Endothelial cell of umbilical vein (primary cell): ENCODE measurements around the gene CRYGS. TPM values are rescaled to one million over a fixed set of nuclear protein-coding genes. Genes with fewer than 3 reads are reported as not detected.

ENCODE experiments used
- BruUV-seq: library from RNA; stranded (reverse); fragments of 400-500 nt; replicated peaks from 2 replicates; lab custom pipeline; 2021; lab: Mats Ljungman, UMichigan
- CTCF ChIA-PET: fragments of 300-600, 350-600 bp; sonication (Branson Sonifier 250); formaldehyde crosslinking; loops from one replicate; lab custom pipeline; 2021; ENCODE audit warnings: antibody characterized with exemption, inconsistent platforms; lab: Charles Lee
- POLR2A ChIA-PET: fragments of 300-600, 350-600 bp; sonication (Branson Sonifier 250); formaldehyde crosslinking; loops from one replicate; lab custom pipeline; 2021; ENCODE audit warnings: antibody characterized with exemption, inconsistent platforms; lab: Charles Lee
- DNase-seq: peaks from one replicate; pipeline ENCODE4 v3.0.0-alpha.2; 2011; ENCODE audit warnings: low read depth, low spot score
- FAIRE-seq: peaks from 2 replicates; lab custom pipeline; 2011; peaks lifted over from hg19 to GRCh38; lab: Jason Lieb, UNC
- H2AFZ ChIP-seq: 2 replicates; pipeline ENCODE4 v1.6.0; 2012; ENCODE audit warnings: low read depth, low read length, control low read depth, inconsistent platforms
- H3K27ac ChIP-seq: 2 replicates; pipeline ENCODE4 v1.5.1; 2011; ENCODE audit warnings: low read depth, mild to moderate bottlenecking, control low read depth, low read length, moderate library complexity; ENCODE audit not compliant: insufficient read depth
- H3K27me3 ChIP-seq, 2 experiments: 2 replicates each; pipeline versions ENCODE4 v1.6.0 to v1.6.1; 2011; ENCODE audit warnings: low read length in 2 of 2, mixed read lengths in 1 of 2; ENCODE audit not compliant: control insufficient read depth in 2 of 2, insufficient read depth in 2 of 2
- H3K36me3 ChIP-seq, 2 experiments: 2 replicates in 1 of 2; 3 replicates in 1 of 2; pipeline ENCODE4 v1.5.1; 2011; ENCODE audit warnings: low read length in 2 of 2, mild to moderate bottlenecking in 1 of 2, moderate library complexity in 1 of 2; ENCODE audit not compliant: control insufficient read depth in 2 of 2, insufficient read depth in 2 of 2; ENCODE audit errors: extremely low read depth in 1 of 2
- H3K4me1 ChIP-seq: 3 replicates; pipeline ENCODE4 v1.5.1; 2011; ENCODE audit warnings: mild to moderate bottlenecking, low read length; ENCODE audit not compliant: control insufficient read depth, insufficient read depth; ENCODE audit errors: extremely low read depth
- H3K4me2 ChIP-seq: 2 replicates; pipeline ENCODE4 v1.6.1; 2011; ENCODE audit warnings: low read length, control low read depth, mixed read lengths; ENCODE audit not compliant: insufficient read depth
- H3K4me3 ChIP-seq, 3 experiments: fragments of 200-600 bp in 1 of 3; sonication (generic), shearing (Covaris generic) in 1 of 3; replicated peaks in 1 of 3; 2 replicates each; pipeline ENCODE4 v1.5.1; 2011 to 2016; ENCODE audit warnings: control low read depth in 3 of 3, low read length in 3 of 3, mild to moderate bottlenecking in 2 of 3, inconsistent platforms in 1 of 3, low read depth in 1 of 3, moderate library complexity in 1 of 3; ENCODE audit not compliant: insufficient read depth in 1 of 3
- H3K79me2 ChIP-seq: 2 replicates; pipeline ENCODE4 v1.6.0; 2012; ENCODE audit warnings: low read length, inconsistent platforms; ENCODE audit not compliant: control insufficient read depth, insufficient read depth
- H3K9ac ChIP-seq: replicated peaks from 2 replicates; pipeline ENCODE3; 2011; ENCODE audit warnings: low read length, control low read depth; ENCODE audit not compliant: insufficient read depth; ENCODE audit errors: extremely low read depth
- H3K9me1 ChIP-seq: replicated peaks from 3 replicates; pipeline ENCODE4 v1.6.0; 2011; ENCODE audit warnings: mild to moderate bottlenecking, low read length; ENCODE audit not compliant: control insufficient read depth, insufficient read depth; ENCODE audit errors: extremely low read depth
- H3K9me3 ChIP-seq: replicated peaks from 2 replicates; pipeline ENCODE4 v1.5.1; 2012; ENCODE audit warnings: low read length, inconsistent platforms; ENCODE audit not compliant: control insufficient read depth, insufficient read depth
- H4K20me1 ChIP-seq: replicated peaks from 2 replicates; pipeline ENCODE3; 2011; ENCODE audit warnings: mild to moderate bottlenecking, low read length; ENCODE audit not compliant: control insufficient read depth, insufficient read depth; ENCODE audit errors: extremely low read depth
- CTCF ChIP-seq, 2 donors: IDR thresholded peaks; 1 replicate in 1 of 2; 2 replicates in 1 of 2; pipeline ENCODE4 v1.5.1; 2011; ENCODE audit warnings: low read length in 2 of 2, mild to moderate bottlenecking in 2 of 2, moderate library complexity in 2 of 2, control low read depth in 1 of 2, inconsistent platforms in 1 of 2, low read depth in 1 of 2; ENCODE audit not compliant: insufficient read depth in 1 of 2; ENCODE audit errors: extremely low read depth in 1 of 2
- EZH2 ChIP-seq: IDR thresholded peaks from 2 replicates; pipeline ENCODE4 v1.6.1; 2012; ENCODE audit warnings: borderline replicate concordance, low read depth, mild to moderate bottlenecking, moderate library complexity, low read length, inconsistent platforms; ENCODE audit not compliant: severe bottlenecking
- FOS ChIP-seq: IDR thresholded peaks from 2 replicates; pipeline ENCODE4 v1.6.1; 2011; ENCODE audit warnings: mild to moderate bottlenecking, low read length, moderate library complexity, borderline replicate concordance; ENCODE audit not compliant: insufficient read depth
- GATA2 ChIP-seq: IDR thresholded peaks from 2 replicates; pipeline ENCODE4 v1.7.0; 2011; ENCODE audit warnings: low read depth, mild to moderate bottlenecking, moderate library complexity, mixed read lengths, low read length; ENCODE audit not compliant: insufficient read length, insufficient read depth
- JUN ChIP-seq: IDR thresholded peaks from 2 replicates; pipeline ENCODE4 v1.6.1; 2011; ENCODE audit warnings: borderline replicate concordance, low read depth; ENCODE audit not compliant: insufficient read length, insufficient read depth
- MAX ChIP-seq: IDR thresholded peaks from 2 replicates; pipeline ENCODE4 v1.6.1; 2011; ENCODE audit not compliant: insufficient read depth, insufficient read length
- MYC ChIP-seq: IDR thresholded peaks from one replicate; pipeline ENCODE4 v1.6.1; 2011; ENCODE audit warnings: mild to moderate bottlenecking, low read depth, low read length
- POLR2A ChIP-seq: IDR thresholded peaks from 2 replicates; pipeline ENCODE4 v1.6.1; 2012; ENCODE audit warnings: low read depth, mild to moderate bottlenecking, control low read depth, low read length
- POLR2AphosphoS5 ChIP-seq: IDR thresholded peaks from 2 replicates; pipeline ENCODE4 v1.6.1; 2012; ENCODE audit warnings: low read depth, mild to moderate bottlenecking, control low read depth, low read length, moderate library complexity; ENCODE audit not compliant: insufficient read depth
- dilution Hi-C: fragments of 300-500 bp; cut with MboI; formaldehyde crosslinking; loops from one replicate; pipeline ENCODE4 v1.15.0; 2019; ENCODE audit warnings: low sequenced_read_pairs; ENCODE audit not compliant: extremely low pct_ligation_motif_present
- intact Hi-C: fragments of 100-400 bp; cut with micrococcal nuclease; formaldehyde crosslinking; loops from one replicate; pipeline ENCODE4 v1.10.0; 2022
- polyA plus RNA-seq, 4 experiments: library from polyadenylated mRNA; depleted of rRNA in 3 of 4; stranded (reverse) in 3 of 4; unstranded in 1 of 4; fragments of >200 nt; gene quantifications; 2 replicates each; pipeline versions ENCODE4 v1.2.1 to v1.2.3, GENCODE V29; 2011 to 2012; ENCODE audit warnings: missing spikeins in 1 of 4
- total RNA-seq: library from RNA; stranded (reverse); gene quantifications from 2 replicates; pipeline ENCODE4 v1.2.3, GENCODE V29; 2021

CRYGS gene
- total and polyA plus RNA-seq, 2 donors (not counting 3 experiments of a cell fraction or from before 2014, with no cell fraction given): 5.0 TPM

DNA sequence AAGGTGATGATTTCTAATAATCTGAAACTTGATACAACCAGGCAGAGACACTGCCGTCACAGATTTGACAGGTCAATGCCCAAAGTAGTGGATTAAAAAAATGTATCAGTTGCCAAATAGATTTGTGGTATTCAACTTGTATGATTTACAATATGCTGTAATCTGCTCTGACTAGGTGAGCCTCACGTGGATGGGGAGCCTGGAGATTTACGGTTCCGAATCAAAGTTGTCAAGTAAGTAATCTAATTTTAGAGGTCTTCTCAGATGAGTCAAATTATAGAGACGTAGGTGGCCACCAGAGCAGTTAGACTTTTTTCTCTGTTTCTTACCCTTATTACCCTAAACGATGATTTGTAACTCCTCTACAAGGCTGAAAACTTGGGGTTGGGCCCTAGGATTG is 38.4 kb upstream of the CRYGS start:
- TF ChIP-seq JUN: no peak
- no peak for TF ChIP-seq MYC
- no peak for TF ChIP-seq FOS
- no peak for TF ChIP-seq MAX
- TF ChIP-seq EZH2: no peak
- TF ChIP-seq POLR2AphosphoS5: no peak
- TF ChIP-seq CTCF (IDR thresholded peaks at IDR 0.05; ENCODE audit: extremely low read depth in 1 of 2, insufficient read depth in 1 of 2, low read depth in 1 of 2, low read length in 2 of 2): no peak
- TF ChIP-seq POLR2A: no peak
- TF ChIP-seq GATA2: no peak
- Histone ChIP-seq H3K36me3 (peaks cover 31 to 33% of the 10 kb centered on the region in 2 experiments), H3K4me3 (no peak overlapping the region), H3K9ac (no peak overlapping the region), H4K20me1 (no peaks in the 10 kb centered on the region), H3K79me2 (no peaks in the 10 kb centered on the region), H3K9me3 (no peaks in the 10 kb centered on the region), H3K27ac (no peak overlapping the region), H3K4me2 (no peak overlapping the region), H2AFZ (no peak overlapping the region), H3K9me1 (no peaks in the 10 kb centered on the region), H3K4me1 (no peaks in the 10 kb centered on the region), H3K27me3 (no peaks in the 10 kb centered on the region)
- FAIRE-seq (no peak), DNase-seq (no peak)
- ChIA-PET CTCF (interaction anchor here (0.9 to 1.0 kb wide), 2 partner anchors 35 to 239 kb away, joined by 3 to 4 read pairs; no protein-coding TSS in a partner anchor), POLR2A (interaction anchor here (1.1 kb wide), 1 partner anchor 12 kb away, joined by 4 read pairs; the partner anchor contains the start of gene DNAJB11)
- BruUV-seq: no TSS peak
- intact Hi-C loops (no loop called here), dilution Hi-C loops (no loop called here)
